ENCODE measurements around the gene FBXO42.

FBXO42 gene

GRCh38 chr1:16351994-16352841 is at the start of gene FBXO42:
Gene FBXO42 (minus strand): TSS chr1:16352480. CDS start chr1:16315418, 37,062 bp downstream.
- peak; percentile 93 for DNase-seq (ENCODE audit: low read depth)

GRCh38 chr1:16398371-16398953 is 46.2 kb upstream of the FBXO42 start:
- DNase-seq (ENCODE audit: low read depth), result no peak

- no peak for DNase-seq (ENCODE audit: low read depth)
These were observed 44.8 kb upstream of the FBXO42 start for GRCh38 chr1:16397120-16397519.

GRCh38 chr1:16396591-16396990 is 44.3 kb upstream of the FBXO42 start:
- DNase-seq (ENCODE audit: low read depth), result no peak

GRCh38 chr1:16394977-16395376 is 42.7 kb upstream of the FBXO42 start:
- DNase-seq (ENCODE audit: low read depth), result no peak

GRCh38 chr1:16393570-16394521 is 41.6 kb upstream of the FBXO42 start:
- no peak for DNase-seq (ENCODE audit: low read depth)

GRCh38 chr1:16392740-16393569 is 40.7 kb upstream of the FBXO42 start:
- DNase-seq (ENCODE audit: low read depth), result no peak

- no peak for DNase-seq (ENCODE audit: low read depth)
These were observed 39.1 kb upstream of the FBXO42 start for GRCh38 chr1:16391411-16391810.

- no peak for DNase-seq (ENCODE audit: low read depth)
These were observed 35.2 kb upstream of the FBXO42 start for GRCh38 chr1:16387201-16388188.

GRCh38 chr1:16386454-16387113 is 34.3 kb upstream of the FBXO42 start:
- DNase-seq (ENCODE audit: low read depth), result no peak

- DNase-seq (ENCODE audit: low read depth), result no peak
These were observed 33.6 kb upstream of the FBXO42 start for GRCh38 chr1:16385659-16386453.

GRCh38 chr1:16383888-16384287 is 31.6 kb upstream of the FBXO42 start:
- no peak for DNase-seq (ENCODE audit: low read depth)

GRCh38 chr1:16380868-16381267 is 28.6 kb upstream of the FBXO42 start:
- no peak for DNase-seq (ENCODE audit: low read depth)

GRCh38 chr1:16378443-16378842 is 26.2 kb upstream of the FBXO42 start:
- DNase-seq (ENCODE audit: low read depth), result no peak

GRCh38 chr1:16376971-16377370 is 24.7 kb upstream of the FBXO42 start:
- no peak for DNase-seq (ENCODE audit: low read depth)

GRCh38 chr1:16375521-16376340 is 23.5 kb upstream of the FBXO42 start:
- no peak for DNase-seq (ENCODE audit: low read depth)

GRCh38 chr1:16374266-16374665 is 22.0 kb upstream of the FBXO42 start:
- DNase-seq (ENCODE audit: low read depth), result no peak

Measured in CMK (cell line).